Measurements from ENCODE around the gene TIMM23.

Gene TIMM23

DNA sequence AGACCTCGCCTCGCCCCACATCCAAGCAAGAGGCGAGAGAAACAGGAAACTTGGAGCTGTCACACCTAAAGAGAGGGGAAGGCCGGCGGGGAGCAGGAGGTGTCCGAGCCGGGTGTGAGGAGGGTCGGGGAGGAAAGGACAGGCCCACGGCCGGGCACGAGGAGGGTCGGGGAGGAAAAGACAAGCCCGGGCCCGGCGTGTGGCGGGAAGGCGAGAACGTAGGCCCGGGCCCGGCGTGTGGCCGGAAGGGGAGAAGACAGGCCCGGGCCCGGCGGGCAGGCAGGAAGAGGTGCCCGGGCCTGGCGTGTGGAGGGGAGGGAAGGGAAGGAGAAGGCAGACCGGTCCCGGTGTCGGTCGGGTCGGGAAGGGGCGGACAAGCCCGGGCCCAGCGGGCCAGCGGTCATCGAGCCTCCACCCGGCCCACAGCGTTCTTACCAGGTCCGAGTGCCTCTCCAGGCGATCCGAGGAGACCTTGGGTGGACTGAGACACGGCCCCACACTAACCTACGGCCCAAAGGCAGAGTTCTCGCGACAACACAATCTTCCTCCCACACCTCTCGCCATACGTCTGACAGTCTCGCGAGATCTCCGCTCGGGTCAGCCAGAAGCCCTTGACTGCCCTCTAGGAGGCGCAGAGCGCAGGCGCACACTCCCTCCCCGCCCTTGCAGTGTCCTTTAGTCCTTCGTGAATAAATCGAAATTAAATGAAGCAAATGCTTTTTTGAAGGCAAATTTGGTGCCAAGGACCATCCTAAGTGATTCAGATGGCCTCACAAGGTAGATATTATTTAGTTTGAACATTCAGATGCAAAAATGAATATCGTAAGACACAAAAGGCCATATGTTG is 58.0 kb downstream of the TIMM23 start, which contains the start of gene NCOA4:
Gene NCOA4 (minus strand): TSS at position 533 of the 847 bp plus-strand sequence. CDS start 13,943 bp downstream, outside the sequence.
- peaks cover 11% of the 10 kb centered on the region for H3K4me1 ChIP-seq (ENCODE audit: control insufficient read depth, insufficient read depth, low read length)
- POLR2A ChIA-PET = interaction anchor here (0.7 to 2.0 kb wide), 2 partner anchors 30 to 76 kb away, joined by 6 to 7 read pairs; no protein-coding TSS in a partner anchor
- TF ChIP-seq, protein P1, sequence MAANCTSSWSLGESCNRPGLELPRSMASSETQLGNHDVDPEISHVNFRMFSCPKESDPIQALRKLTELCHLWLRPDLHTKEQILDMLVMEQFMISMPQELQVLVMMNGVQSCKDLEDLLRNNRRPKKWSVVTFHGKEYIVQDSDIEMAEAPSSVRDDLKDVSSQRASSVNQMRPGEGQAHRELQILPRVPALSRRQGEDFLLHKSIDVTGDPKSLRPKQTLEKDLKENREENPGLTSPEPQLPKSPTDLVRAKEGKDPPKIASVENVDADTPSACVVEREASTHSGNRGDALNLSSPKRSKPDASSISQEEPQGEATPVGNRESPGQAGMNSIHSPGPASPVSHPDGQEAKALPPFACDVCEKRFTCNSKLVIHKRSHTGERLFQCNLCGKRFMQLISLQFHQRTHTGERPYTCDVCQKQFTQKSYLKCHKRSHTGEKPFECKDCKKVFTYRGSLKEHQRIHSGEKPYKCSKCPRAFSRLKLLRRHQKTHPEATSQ (tag by site-specific recombination; IDR thresholded peaks at IDR 0.05) = 0 out of 2 replicates have a peak, but pooled peaks have one; percentile 82
- TF ChIP-seq ZNF174 (tag by site-specific recombination; IDR thresholded peaks at IDR 0.05) = no peak
- TF ChIP-seq WT1 (tag by site-specific recombination; IDR thresholded peaks at IDR 0.05) = 0 out of 2 replicates have a peak, but pooled peaks have one; percentile 18
- TF ChIP-seq BCL6B (tag by site-specific recombination; IDR thresholded peaks at IDR 0.05) = no peak
- TF ChIP-seq ZNF146 (tag by site-specific recombination; IDR thresholded peaks at IDR 0.05) = peak; percentile 71
- no peak for TF ChIP-seq ZNF138 (tag by site-specific recombination; IDR thresholded peaks at IDR 0.05; ENCODE audit: borderline replicate concordance)
- TF ChIP-seq KLF10 (tag by site-specific recombination; IDR thresholded peaks at IDR 0.05) = no peak
- no peak for TF ChIP-seq ZNF114 (tag by site-specific recombination; IDR thresholded peaks at IDR 0.05)
- TF ChIP-seq ZNF521 (tag by site-specific recombination; IDR thresholded peaks at IDR 0.05) = no peak
- TF ChIP-seq KLF8 (tag by site-specific recombination; IDR thresholded peaks at IDR 0.05) = peak; percentile 88
- peak; percentile 97; the same call in 1 of the 2 replicates for TF ChIP-seq REPIN1 (tag by site-specific recombination; IDR thresholded peaks at IDR 0.05; ENCODE audit: low read depth)
- TF ChIP-seq, protein P2, sequence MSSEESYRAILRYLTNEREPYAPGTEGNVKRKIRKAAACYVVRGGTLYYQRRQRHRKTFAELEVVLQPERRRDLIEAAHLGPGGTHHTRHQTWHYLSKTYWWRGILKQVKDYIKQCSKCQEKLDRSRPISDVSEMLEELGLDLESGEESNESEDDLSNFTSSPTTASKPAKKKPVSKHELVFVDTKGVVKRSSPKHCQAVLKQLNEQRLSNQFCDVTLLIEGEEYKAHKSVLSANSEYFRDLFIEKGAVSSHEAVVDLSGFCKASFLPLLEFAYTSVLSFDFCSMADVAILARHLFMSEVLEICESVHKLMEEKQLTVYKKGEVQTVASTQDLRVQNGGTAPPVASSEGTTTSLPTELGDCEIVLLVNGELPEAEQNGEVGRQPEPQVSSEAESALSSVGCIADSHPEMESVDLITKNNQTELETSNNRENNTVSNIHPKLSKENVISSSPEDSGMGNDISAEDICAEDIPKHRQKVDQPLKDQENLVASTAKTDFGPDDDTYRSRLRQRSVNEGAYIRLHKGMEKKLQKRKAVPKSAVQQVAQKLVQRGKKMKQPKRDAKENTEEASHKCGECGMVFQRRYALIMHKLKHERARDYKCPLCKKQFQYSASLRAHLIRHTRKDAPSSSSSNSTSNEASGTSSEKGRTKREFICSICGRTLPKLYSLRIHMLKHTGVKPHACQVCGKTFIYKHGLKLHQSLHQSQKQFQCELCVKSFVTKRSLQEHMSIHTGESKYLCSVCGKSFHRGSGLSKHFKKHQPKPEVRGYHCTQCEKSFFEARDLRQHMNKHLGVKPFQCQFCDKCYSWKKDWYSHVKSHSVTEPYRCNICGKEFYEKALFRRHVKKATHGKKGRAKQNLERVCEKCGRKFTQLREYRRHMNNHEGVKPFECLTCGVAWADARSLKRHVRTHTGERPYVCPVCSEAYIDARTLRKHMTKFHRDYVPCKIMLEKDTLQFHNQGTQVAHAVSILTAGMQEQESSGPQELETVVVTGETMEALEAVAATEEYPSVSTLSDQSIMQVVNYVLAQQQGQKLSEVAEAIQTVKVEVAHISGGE (tag by site-specific recombination; conservative IDR thresholded peaks at IDR 0.05; ENCODE audit: low read depth) = peak; percentile 76
- TF ChIP-seq BCL11A (tag by site-specific recombination; IDR thresholded peaks at IDR 0.05; ENCODE audit: low read depth) = peak; percentile 56; the same call in 1 of the 2 replicates
- 0 out of 2 replicates have a peak, but pooled peaks have one; percentile 63 for TF ChIP-seq ZNF645 (tag by site-specific recombination; IDR thresholded peaks at IDR 0.05)
- TF ChIP-seq ZNF19 (tag by site-specific recombination; IDR thresholded peaks at IDR 0.05; ENCODE audit: low read depth) = no peak
- no peak for TF ChIP-seq ZNF670 (tag by site-specific recombination; IDR thresholded peaks at IDR 0.05; ENCODE audit: low read depth)
- no peak for TF ChIP-seq ZNF621 (tag by site-specific recombination; IDR thresholded peaks at IDR 0.05)
- no peak for TF ChIP-seq ZNF133 (tag by site-specific recombination; IDR thresholded peaks at IDR 0.05)
- no peak for TF ChIP-seq SALL2 (tag by site-specific recombination; IDR thresholded peaks at IDR 0.05; ENCODE audit: borderline replicate concordance)
- TF ChIP-seq ZNF837 (tag by site-specific recombination; IDR thresholded peaks at IDR 0.05) = no peak
- peak; percentile 33; the same call in 1 of the 2 replicates for TF ChIP-seq MYNN (tag by site-specific recombination; IDR thresholded peaks at IDR 0.05; ENCODE audit: borderline replicate concordance)
- TF ChIP-seq ZNF660 (tag by site-specific recombination; IDR thresholded peaks at IDR 0.05) = no peak; the same call in 1 of the 2 replicates
- TF ChIP-seq ZNF548 (tag by site-specific recombination; IDR thresholded peaks at IDR 0.05) = no peak
- TF ChIP-seq ZNF776 (tag by site-specific recombination; IDR thresholded peaks at IDR 0.05; ENCODE audit: borderline replicate concordance) = no peak
- no peak for TF ChIP-seq ZNF184 (tag by site-specific recombination; IDR thresholded peaks at IDR 0.05)
- peak; percentile 78 for TF ChIP-seq ZNF639 (tag by site-specific recombination; IDR thresholded peaks at IDR 0.05)
- peak; percentile 51; the same call in 1 of the 2 replicates for TF ChIP-seq YY2 (tag by site-specific recombination; IDR thresholded peaks at IDR 0.05)
- no peak for TF ChIP-seq ZNF433 (tag by site-specific recombination; IDR thresholded peaks at IDR 0.05; ENCODE audit: low read depth)

More for the DNA sequence above, 58.0 kb downstream of the TIMM23 start, which contains the start of gene NCOA4:
- peak within 1 kb of the TSS; percentile 69 for H3K27ac ChIP-seq (ENCODE audit: extremely low read depth, low read depth, low read length)
- H3K9me3 ChIP-seq (ENCODE audit: control insufficient read depth, insufficient read depth, low read depth, low read length) = no peaks in the 10 kb centered on the region
- H3K36me3 ChIP-seq (ENCODE audit: control insufficient read depth in 2 of 2, insufficient read depth in 1 of 2, low read length in 2 of 2) = peaks cover 0 to 25% of the 10 kb centered on the region in 2 experiments; a peak in 1 of 3 replicates
- CTCF ChIA-PET = interaction anchor here (0.7 to 1.6 kb wide), 3 partner anchors 9 to 219 kb away, joined by 3 to 7 read pairs (median 4); no protein-coding TSS in a partner anchor
- H3K4me3 ChIP-seq (ENCODE audit: low read depth, low read length) = peak within 1 kb of the TSS; percentile 93
